Neural progenitor cell (in vitro differentiated cells): Measurements from ENCODE around the gene RIPPLY2. TPM values are rescaled to one million over a fixed set of nuclear protein-coding genes. Genes with fewer than 3 reads are reported as not detected.
A peak's percentile ranks its signal among the peaks of the same experiment; 100 is the strongest.

Source experiments
- DNase-seq: peaks from one replicate; pipeline ENCODE4 v3.0.0-alpha.2; 2016; ENCODE audit warnings: low spot score
- H2AFZ ChIP-seq: fragments of 200-600 bp; sonication (generic); replicated peaks from 2 replicates; pipeline ENCODE4 v1.6.1; 2016; ENCODE audit warnings: antibody characterized with exemption
- H3F3A ChIP-seq: fragments of 200-600 bp; sonication (generic); 2 replicates; pipeline ENCODE4 v1.6.1; 2016; ENCODE audit warnings: antibody characterized with exemption, low read depth
- H3K27ac ChIP-seq: fragments of 200-600 bp; sonication (generic); 2 replicates; pipeline ENCODE4 v1.5.1; 2016; ENCODE audit warnings: mild to moderate bottlenecking
- H3K27me3 ChIP-seq: fragments of 200-600 bp; sonication (generic); 2 replicates; pipeline ENCODE4 v1.6.1; 2016; ENCODE audit warnings: mild to moderate bottlenecking, moderate library complexity
- H3K36me3 ChIP-seq: fragments of 200-600 bp; sonication (generic); 2 replicates; pipeline ENCODE4 v1.5.1; 2016
- H3K4me1 ChIP-seq: fragments of 200-600 bp; sonication (generic); 2 replicates; pipeline ENCODE4 v1.6.1; 2016; ENCODE audit warnings: mixed run types
- H3K4me2 ChIP-seq: fragments of 200-600 bp; sonication (generic); 2 replicates; pipeline ENCODE4 v1.6.1; 2016
- H3K4me3 ChIP-seq: fragments of 200-600 bp; sonication (generic); 2 replicates; pipeline ENCODE4 v1.5.1; 2016
- H3K79me2 ChIP-seq: fragments of 200-600 bp; sonication (generic); 2 replicates; pipeline ENCODE4 v1.6.1; 2016; ENCODE audit warnings: low read depth
- H3K9ac ChIP-seq: fragments of 200-600 bp; sonication (generic); 2 replicates; pipeline ENCODE4 v1.6.1; 2016
- H3K9me3 ChIP-seq: fragments of 200-600 bp; sonication (generic); 2 replicates; pipeline ENCODE4 v1.5.1; 2016; ENCODE audit warnings: low read depth
- H4K20me1 ChIP-seq: fragments of 200-600 bp; sonication (generic); 2 replicates; pipeline ENCODE4 v1.6.1; 2016; ENCODE audit warnings: low read depth
- H3K27ac Mint-ChIP-seq: 3 replicates; pipeline ENCODE4 v1.8.0; 2021; ENCODE audit warnings: mixed read lengths
- H3K27me3 Mint-ChIP-seq: 2 replicates; pipeline ENCODE4 v1.8.0; 2022; ENCODE audit warnings: low read depth, mild to moderate bottlenecking, inconsistent platforms, moderate library complexity, mixed read lengths; ENCODE audit not compliant: insufficient read depth
- H3K36me3 Mint-ChIP-seq: 3 replicates; pipeline ENCODE4 v1.8.0; 2021; ENCODE audit warnings: mixed read lengths
- H3K4me1 Mint-ChIP-seq: 3 replicates; pipeline ENCODE4 v1.8.0; 2021; ENCODE audit warnings: mixed read lengths
- H3K4me3 Mint-ChIP-seq: 3 replicates; pipeline ENCODE4 v1.8.0; 2021; ENCODE audit warnings: mild to moderate bottlenecking, moderate library complexity, mixed read lengths
- H3K9me3 Mint-ChIP-seq: 3 replicates; pipeline ENCODE4 v1.8.0; 2020; ENCODE audit warnings: mixed read lengths
- EZH2 ChIP-seq: fragments of 200-600 bp; sonication (generic); IDR thresholded peaks from 2 replicates; pipeline ENCODE4 v1.6.1; 2017; ENCODE audit warnings: antibody characterized with exemption, mild to moderate bottlenecking, moderate library complexity
- EZH2phosphoT487 ChIP-seq: fragments of 200-600 bp; sonication (generic); IDR thresholded peaks from 2 replicates; pipeline ENCODE4 v1.6.1; 2017; ENCODE audit warnings: antibody characterized with exemption
- total RNA-seq: library from RNA; depleted of rRNA; stranded (reverse); fragments of >200 nt; gene quantifications from 2 replicates; pipeline ENCODE4 v1.2.3, GENCODE V29; 2015; ENCODE audit warnings: low replicate concordance
- TF ChIP-seq, protein P1 (sequence below): fragments of 200-600 bp; sonication (generic); IDR thresholded peaks from 2 replicates; pipeline ENCODE4 v1.5.1; 2017; ENCODE audit warnings: antibody characterized with exemption, mild to moderate bottlenecking

RIPPLY2 gene
- total RNA-seq, 1 donor from 2014 or later: not detected

DNA sequence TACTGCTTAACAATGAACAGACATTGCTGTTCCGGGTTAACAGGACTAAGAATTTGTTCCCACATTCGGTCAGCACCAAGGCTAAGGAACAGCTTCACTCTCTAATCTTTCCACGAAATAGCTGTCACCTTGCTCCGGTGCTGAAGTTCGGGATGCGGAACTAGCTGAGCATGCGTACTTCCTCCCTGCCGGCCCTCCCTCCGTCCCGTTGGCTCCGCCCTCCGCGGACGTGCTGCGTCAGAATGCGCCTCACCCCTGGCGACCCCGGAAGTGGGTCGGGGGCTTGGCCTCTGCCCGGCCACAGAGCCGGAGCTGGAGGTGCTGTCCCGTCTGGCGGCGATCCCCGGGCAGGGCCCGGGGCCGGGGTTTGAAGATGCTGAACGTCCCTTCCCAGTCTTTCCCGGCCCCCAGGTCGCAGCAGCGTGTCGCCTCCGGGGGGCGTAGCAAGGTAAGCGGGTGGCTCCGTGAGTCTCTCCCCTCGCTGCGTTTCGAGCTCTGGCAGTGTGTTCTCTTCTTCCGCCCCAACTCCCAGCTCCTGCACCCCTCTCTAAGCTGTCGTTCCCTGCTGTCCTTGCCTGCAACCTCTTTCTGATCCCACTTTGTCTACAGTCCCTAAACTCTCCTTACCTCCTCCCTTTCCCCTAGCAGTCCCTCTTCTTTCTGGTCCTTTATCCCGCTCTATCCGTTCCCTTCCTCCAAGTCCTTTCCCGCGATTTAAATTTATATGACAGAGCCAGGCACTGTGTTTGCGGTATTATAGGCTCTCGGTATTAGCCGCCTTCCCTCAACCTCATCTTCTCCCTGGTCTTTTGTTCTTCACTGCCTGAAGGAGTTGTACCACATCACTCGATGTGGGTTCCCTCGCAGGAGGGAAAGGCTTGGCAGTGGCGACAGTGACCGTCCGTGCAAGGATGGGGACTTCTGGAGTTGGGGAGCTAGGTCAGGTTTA lies 6.5 kb downstream of the RIPPLY2 start, which contains the start of gene CYB5R4:
CYB5R4 (plus strand) TSS at position 280 of the 949 bp plus-strand sequence; CDS start at position 374, 94 bp downstream.
- Histone ChIP-seq H3K9ac (peak within 1 kb of the TSS; percentile 5), H3K9me3 (no peaks in the 10 kb centered on the region), H3K79me2 (peaks cover 38% of the 10 kb centered on the region), H3K27ac (no peak within 1 kb of the TSS), H2AFZ (peak within 1 kb of the TSS; percentile 78), H3K4me3 (peak within 1 kb of the TSS; percentile 75), H3F3A (peaks cover 8% of the 10 kb centered on the region), H3K27me3 (peaks cover 41% of the 10 kb centered on the region), H4K20me1 (peaks cover 13% of the 10 kb centered on the region), H3K4me1 (peaks cover 12% of the 10 kb centered on the region), H3K4me2 (peak within 1 kb of the TSS; percentile 82), H3K36me3 (no peaks in the 10 kb centered on the region)
- H3K9me3 Mint-ChIP-seq: no peaks in the 10 kb centered on the region
- H3K27me3 Mint-ChIP-seq: peaks cover 16% of the 10 kb centered on the region
- peak; percentile 98 for DNase-seq
- H3K4me3 Mint-ChIP-seq: peak within 1 kb of the TSS; percentile 95
- H3K27ac Mint-ChIP-seq: no peak within 1 kb of the TSS
- peaks cover 14% of the 10 kb centered on the region for H3K4me1 Mint-ChIP-seq
- no peak for TF ChIP-seq EZH2phosphoT487
- TF ChIP-seq, protein P1, sequence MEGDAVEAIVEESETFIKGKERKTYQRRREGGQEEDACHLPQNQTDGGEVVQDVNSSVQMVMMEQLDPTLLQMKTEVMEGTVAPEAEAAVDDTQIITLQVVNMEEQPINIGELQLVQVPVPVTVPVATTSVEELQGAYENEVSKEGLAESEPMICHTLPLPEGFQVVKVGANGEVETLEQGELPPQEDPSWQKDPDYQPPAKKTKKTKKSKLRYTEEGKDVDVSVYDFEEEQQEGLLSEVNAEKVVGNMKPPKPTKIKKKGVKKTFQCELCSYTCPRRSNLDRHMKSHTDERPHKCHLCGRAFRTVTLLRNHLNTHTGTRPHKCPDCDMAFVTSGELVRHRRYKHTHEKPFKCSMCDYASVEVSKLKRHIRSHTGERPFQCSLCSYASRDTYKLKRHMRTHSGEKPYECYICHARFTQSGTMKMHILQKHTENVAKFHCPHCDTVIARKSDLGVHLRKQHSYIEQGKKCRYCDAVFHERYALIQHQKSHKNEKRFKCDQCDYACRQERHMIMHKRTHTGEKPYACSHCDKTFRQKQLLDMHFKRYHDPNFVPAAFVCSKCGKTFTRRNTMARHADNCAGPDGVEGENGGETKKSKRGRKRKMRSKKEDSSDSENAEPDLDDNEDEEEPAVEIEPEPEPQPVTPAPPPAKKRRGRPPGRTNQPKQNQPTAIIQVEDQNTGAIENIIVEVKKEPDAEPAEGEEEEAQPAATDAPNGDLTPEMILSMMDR: peak; percentile 51
- peak; percentile 10 for TF ChIP-seq EZH2
- H3K36me3 Mint-ChIP-seq: no peaks in the 10 kb centered on the region

DNA sequence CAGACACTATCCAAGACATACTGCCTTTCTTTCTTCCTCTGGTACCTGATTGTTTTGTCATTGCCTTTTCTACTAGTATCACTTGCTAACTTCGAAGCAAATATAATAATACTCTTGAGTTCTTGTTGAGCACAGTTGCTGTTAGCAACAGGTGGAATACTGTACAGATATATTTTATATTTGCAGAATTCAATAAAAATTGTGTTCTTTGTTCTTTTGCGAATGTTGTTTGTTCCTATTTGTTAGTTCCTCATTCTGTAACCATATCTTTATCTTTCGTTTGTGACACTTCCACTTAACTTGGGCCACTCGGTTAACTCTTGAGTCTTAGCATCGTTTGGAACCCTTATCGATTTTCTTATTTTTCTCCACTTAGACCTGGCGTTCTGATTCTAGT lies 7.2 kb downstream of the RIPPLY2 start:
- peaks cover 34% of the 10 kb centered on the region for H3K27me3 ChIP-seq
- TF ChIP-seq EZH2phosphoT487 (no peak), EZH2 (no peak)
- TF ChIP-seq, protein P1: no peak
- Mint-ChIP-seq H3K36me3 (peaks cover 1% of the 10 kb centered on the region), H3K4me3 (peak overlapping the region; percentile 95), H3K27ac (no peak overlapping the region), H3K9me3 (no peaks in the 10 kb centered on the region), H3K27me3 (peaks cover 10% of the 10 kb centered on the region), H3K4me1 (peaks cover 14% of the 10 kb centered on the region)
- H3K79me2 ChIP-seq: peaks cover 38% of the 10 kb centered on the region
- no peak overlapping the region for H3K27ac ChIP-seq
- DNase-seq: no peak
- H3K36me3 ChIP-seq: no peaks in the 10 kb centered on the region
- H3K9me3 ChIP-seq: no peaks in the 10 kb centered on the region
- peak overlapping the region; percentile 78 for H2AFZ ChIP-seq
- H3K4me1 ChIP-seq: peaks cover 12% of the 10 kb centered on the region
- H3K4me2 ChIP-seq: peak overlapping the region; percentile 82
- H3F3A ChIP-seq: peaks cover 8% of the 10 kb centered on the region
- H3K4me3 ChIP-seq: peak overlapping the region; percentile 75
- H4K20me1 ChIP-seq: peaks cover 13% of the 10 kb centered on the region
- H3K9ac ChIP-seq: peak overlapping the region; percentile 5

DNA sequence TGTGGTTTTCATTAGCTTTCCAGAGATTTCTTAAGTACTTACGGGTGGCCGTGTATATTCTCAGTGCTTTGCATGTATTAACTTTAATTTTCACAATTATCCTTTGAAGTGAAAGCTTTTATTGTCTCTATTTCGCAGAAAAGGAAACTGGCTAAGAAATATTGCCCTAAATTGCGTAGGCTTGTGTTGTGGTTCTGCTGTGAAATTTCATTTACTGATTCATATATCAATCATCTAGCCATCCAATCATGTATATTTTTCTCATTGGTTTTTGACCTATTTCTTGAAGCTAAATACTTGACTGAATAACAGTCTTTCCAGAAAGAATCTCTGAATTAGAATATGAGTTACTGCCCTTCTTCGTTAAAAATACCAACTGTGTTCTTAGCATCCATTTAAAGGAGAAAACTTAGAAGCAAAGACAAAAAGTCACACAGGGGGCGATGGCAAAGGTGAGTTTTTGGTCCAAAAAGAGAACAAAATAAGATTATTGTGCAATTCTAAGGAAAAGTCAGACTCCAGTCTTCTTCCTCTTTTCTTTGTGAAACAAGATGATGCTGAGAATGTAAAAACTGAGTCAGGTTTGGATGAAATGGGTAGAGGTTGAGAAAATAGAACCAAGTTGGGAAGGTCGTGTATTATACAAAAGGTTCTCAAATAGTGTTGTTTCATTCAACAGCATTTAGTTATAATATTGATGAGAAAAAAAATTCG lies 7.8 kb downstream of the RIPPLY2 start:
- H3K79me2 ChIP-seq: peaks cover 38% of the 10 kb centered on the region
- Mint-ChIP-seq H3K9me3 (no peaks in the 10 kb centered on the region), H3K27ac (no peak overlapping the region), H3K4me3 (peak overlapping the region; percentile 95), H3K27me3 (peaks cover 6% of the 10 kb centered on the region), H3K36me3 (peaks cover 5% of the 10 kb centered on the region), H3K4me1 (peaks cover 14% of the 10 kb centered on the region)
- H3K9ac ChIP-seq: no peak overlapping the region
- H3K4me1 ChIP-seq: peaks cover 12% of the 10 kb centered on the region
- H3F3A ChIP-seq: peaks cover 8% of the 10 kb centered on the region
- TF ChIP-seq EZH2phosphoT487 (no peak), EZH2 (no peak)
- TF ChIP-seq, protein P1: no peak
- no peak overlapping the region for H3K27ac ChIP-seq
- H2AFZ ChIP-seq: no peak overlapping the region
- H3K4me3 ChIP-seq: peak overlapping the region; percentile 75
- no peak for DNase-seq
- H3K4me2 ChIP-seq: peak overlapping the region; percentile 82
- H3K9me3 ChIP-seq: no peaks in the 10 kb centered on the region
- no peaks in the 10 kb centered on the region for H3K36me3 ChIP-seq
- peaks cover 28% of the 10 kb centered on the region for H3K27me3 ChIP-seq
- H4K20me1 ChIP-seq: peaks cover 13% of the 10 kb centered on the region
